NCI-H187 treated with DMSO at 0.1 percent for 48 hours (cell line): Measurements from ENCODE around the gene DYRK2.

Experiments
- DNase-seq: peaks from one replicate; lab custom pipeline; 2025; lab: John Stamatoyannopoulos, UW

DYRK2 gene

DNA sequence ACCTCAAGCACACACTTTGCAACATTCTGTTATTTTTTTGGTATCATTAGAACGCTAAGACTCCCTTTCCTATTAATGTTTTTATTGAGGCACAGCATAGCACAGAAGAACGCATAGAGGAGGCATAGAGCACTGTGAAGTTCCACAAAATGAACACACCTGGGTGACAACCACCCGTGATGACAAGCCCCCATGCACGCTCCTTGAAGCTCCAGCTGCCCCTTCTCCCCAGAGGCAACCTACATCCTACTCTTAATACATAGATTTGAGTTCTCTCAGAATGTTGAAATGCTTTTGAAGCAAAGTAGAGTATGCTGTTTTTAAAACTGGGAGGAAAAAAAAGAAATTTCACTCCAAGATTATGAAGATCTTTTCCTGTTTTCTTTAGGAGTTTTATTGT, 55.5 kb downstream of the DYRK2 start:
- no peak for DNase-seq

DNA sequence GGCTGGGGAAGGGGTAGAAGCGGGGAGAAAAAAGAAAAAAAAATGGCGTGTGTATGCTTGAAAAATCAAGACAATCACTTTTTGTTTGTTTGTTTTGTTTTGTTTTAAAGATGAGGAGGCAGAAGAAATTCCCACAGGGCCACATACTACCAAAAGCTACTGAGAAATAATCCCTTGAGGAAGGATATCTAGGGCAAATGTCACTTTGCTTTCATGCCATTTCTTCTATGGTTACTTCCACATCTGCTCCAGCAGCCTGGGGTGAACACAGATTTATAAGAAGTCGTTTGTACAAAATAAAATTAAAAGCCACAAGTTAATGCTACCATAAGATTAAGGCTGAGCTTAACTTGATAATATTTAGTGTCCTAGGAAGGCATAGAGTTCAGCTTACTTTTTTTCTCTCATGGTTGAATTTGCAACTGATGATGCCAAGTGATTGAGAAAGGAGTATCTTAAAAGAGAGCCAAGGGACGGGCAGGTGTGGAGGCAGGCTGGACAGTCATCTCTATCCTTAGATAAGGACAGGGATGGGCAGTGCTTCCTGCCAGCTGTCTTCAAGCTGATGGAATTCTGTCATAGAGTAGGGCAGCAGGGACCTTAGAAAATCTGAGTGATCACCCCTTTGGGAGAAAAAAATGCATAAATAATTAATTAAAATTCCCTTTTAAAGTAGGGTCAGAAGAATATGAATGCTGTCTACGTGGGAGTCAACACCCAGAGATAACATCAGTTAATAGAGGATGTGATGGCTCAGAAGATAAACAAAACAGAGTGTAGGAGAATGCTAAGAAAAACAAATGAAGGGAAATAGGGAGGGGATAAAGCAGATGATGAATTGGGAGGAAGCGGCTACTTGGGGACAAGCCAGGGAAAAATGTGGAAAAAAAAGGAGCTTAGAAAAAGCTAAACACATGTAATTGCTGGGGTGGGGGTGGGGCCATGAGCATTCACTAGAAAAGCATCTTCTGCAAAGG, 57.1 kb downstream of the DYRK2 start:
- DNase-seq: no peak

DNA sequence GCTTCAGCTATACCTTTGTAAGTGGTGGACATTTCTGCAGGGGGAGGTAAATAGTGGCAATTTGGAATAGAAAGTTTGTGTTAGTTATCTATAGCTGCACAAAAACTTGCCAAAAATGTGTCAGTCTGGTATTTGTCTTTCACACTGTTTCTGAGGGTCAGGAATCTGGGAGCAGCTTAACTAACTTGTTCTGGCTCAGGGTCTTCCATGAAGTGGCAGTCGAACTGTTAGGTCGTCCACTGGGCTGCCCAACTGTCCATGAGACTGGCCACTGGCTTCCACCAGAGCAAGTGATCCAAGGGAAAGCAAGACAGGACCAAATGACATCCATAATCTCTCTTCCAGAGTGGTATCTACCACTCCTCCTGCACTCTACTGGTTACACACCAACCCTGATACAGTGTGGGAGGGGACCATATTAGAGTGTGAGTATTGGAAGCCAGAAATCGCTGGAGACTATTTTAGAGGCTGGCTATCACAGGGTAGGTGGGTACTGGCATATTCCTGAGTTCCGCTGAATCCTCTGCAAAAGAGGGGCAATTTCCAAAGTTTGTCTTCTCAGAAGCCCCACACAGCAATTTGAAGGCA, 60.9 kb downstream of the DYRK2 start:
- no peak for DNase-seq

DNA sequence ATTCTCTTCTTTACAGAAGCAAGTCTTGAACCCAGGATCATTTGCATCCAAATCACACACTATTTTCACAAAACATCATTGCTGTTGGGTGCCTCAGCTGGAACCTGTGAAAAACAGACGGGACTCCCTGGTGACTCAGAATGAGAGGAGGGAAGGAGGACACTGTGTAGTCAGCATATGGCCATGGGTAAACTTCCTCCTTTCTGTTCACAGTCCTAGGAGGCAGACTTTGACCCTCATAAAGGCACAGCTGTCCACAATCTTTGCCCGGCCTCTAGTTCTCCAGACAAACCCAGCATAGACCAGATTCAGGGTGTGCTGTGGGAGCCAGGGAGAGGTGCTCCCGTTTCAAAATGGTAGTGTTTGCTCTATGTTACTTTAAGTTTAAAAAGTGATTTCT, 62.0 kb downstream of the DYRK2 start:
- DNase-seq: no peak

DNA sequence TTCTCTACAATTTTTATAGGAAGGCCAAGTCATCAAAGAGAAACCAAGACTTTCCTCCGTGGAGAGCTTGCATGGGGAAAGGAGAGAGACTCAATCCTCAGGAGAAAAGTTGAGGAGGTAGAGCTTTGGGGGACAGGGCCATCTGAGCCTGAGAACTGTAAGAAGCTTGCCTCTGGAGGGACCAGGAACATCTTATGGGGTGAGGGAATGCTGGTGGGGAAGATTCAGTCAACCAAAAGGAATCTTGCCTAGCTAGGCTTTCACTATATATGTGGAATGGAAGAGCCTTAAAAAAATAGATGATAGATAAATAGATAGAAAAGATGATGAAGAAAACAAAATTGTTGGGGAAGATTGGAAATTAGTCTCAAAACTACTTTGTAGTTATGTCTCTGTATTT, 63.5 kb downstream of the DYRK2 start:
- no peak for DNase-seq

DNA sequence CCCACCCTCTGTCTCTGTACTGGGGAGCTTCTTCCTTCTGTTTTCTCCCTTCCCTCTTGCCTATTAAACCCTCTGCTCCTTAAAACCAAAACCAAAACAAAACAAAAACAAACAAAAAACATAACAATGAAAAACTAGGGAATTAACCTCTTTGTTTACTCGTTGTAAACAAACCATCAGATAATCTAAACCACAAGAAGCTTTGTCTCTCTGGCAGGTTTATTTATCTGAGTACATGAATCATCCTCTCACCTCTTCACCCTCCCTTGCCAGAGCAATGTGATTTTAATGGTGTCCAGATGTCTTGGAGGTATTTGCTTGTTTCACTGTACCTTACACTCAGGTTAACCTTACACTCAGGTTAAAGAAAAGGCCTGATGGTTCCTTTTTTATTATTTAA, 66.1 kb downstream of the DYRK2 start:
- DNase-seq: no peak
